ENCODE measurements around the gene SLC35D2.
"Not testable (repeated sequence)": the region's sequence is repeated elsewhere in the genome, so short reads cannot be mapped to it uniquely, and the experiment has no call there.

SLC35D2 gene

DNA sequence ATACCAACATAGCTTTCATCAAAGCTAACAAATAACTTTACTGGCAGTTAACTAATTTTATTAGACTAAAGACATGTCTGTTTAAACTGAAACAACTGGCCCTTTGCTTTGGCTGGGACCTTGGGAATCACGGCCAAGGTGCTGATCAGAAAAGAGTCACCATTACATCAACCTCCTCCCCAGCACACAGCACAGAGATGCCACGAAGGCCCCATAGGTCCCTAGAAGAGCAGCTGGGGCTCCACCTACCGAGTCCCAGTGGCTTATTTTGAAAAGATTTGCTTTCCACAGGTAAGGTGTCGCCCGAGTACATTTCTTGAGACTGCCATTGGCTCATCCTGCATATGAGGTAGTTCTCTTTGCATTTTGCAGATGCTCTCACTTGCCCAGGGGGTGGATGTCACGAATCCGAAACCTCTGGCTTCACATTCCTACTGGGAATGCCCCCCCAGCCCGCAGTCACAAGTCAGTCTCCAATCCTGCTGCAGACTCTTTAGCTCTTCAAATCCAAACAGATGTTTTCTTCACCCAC lies 62.7 kb downstream of the SLC35D2 start:
- in situ Hi-C loops (cut with MboI; ENCODE audit: low sequenced_read_pairs), result no loop called here

DNA sequence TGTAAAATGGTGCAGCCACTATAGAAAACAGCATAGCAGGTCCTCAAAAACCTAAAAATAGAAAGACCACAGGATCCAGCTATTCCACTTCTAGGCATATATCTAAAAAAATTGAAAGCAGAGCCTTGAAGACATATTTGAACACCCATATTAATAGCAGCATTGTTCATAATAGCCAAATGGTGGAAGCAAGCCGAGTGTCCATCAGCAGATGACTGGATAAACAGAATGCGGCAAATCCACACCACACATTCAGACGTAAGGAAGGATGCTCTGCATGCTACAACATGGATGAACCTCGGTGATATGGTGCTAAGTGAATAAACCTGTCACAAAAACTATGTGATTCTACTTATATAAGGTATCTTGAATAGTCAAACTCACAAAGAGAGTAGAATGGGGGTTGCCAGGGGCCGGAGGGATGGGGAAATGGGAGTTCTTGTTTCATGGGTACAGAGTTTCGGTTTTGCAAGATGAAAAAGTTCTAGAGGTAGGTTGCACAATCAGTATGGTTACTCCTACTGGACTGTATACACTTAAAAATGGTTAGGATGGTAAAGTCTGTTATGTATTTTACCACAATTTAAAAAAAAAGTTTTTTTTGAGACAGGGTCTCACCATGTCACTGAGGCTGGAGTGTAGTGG lies 64.5 kb downstream of the SLC35D2 start:
- in situ Hi-C loops (cut with MboI; ENCODE audit: low sequenced_read_pairs), result no loop called here

DNA sequence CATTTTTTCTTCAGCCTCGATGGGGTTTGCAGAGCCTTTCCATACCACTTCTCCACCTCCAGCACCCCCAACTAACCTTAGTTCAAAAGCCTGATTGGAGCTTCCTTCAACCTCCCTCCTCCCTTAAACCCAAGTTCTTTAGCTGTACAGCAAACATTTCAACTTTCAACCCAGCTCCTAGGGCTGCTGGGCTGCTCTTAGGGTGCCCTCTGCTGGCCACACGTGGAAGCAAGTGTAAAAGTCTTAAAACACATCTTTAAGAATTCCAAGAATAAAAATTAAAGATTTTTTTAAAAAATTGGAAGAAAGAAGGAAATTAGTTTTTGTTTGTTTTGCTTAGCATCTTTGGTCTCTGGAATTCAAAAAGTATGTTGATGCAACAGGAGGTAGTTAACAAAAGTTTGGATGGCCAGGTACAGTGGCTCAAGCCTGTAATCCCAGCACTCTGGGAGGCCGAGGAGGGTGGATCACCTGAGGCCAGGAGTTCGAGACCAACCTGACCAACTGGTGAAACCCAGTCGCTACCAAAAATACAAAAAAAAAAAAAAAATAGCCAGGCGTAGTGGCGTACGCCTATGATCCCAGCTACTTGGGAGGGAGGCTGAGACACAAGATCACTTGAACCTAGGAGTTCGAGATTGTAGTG lies 66.1 kb downstream of the SLC35D2 start:
- in situ Hi-C loops (cut with MboI; ENCODE audit: low sequenced_read_pairs), result no loop called here

DNA sequence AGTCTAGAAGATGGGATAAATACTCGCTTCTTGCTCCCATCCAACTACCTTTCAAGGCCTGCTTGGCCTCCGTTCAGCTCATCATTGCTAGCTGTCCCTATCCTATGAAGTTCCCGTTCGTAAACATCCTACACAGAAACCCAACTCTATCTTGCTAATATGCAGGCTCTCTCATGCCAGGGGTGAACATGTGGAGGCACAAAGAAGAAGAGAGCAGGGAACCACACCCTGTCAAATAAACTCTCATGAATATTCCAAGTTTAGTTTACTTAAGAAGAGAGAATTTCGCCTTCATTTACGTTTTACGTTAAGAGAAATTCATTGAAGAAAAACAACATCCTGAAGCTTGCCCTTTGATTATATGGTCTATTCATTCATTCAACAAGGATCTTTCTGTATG lies 73.7 kb downstream of the SLC35D2 start:
- in situ Hi-C loops (cut with MboI; ENCODE audit: low sequenced_read_pairs), result no loop called here

DNA sequence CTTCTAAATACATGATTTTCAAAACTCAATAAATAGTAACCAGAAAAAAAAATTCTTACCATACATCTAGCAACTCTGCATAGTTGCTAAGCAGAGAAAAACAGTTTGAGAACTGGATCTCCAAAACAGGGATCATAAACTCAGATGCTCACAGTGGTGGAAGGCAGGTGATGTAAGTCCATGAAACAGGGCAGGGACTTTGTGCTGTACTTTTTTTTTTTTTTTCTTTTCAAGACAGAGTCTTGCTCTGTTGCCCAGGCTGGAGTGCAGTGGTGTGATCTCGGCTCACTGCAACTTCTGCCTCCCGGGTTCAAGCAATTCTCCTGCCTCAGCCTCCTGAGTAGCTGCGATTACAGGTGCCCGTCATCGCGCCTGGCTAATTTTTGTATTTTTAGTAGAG lies 76.6 kb downstream of the SLC35D2 start:
- in situ Hi-C loops (cut with MboI; ENCODE audit: low sequenced_read_pairs), result not testable (repeated sequence)

DNA sequence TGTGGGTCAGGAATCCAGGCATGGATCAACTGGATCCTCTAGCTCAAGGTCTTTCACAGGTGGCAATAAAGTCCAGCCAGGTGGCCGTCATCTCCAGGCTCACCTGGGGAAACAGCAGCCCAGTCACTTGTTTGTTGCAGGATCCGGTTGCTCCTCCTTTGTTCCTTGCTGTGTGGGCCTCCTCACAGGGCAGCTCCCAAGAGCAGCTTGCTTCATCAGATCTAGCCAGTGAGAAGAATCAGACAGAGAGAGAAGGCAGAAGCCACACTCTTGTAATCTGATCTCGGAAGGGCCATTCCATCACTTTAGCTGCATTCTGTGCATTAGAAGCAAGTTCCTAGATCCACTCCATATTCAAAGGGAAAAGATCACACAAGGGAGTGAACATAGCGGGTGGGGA lies 78.3 kb downstream of the SLC35D2 start:
- in situ Hi-C loops (cut with MboI; ENCODE audit: low sequenced_read_pairs), result no loop called here

DNA sequence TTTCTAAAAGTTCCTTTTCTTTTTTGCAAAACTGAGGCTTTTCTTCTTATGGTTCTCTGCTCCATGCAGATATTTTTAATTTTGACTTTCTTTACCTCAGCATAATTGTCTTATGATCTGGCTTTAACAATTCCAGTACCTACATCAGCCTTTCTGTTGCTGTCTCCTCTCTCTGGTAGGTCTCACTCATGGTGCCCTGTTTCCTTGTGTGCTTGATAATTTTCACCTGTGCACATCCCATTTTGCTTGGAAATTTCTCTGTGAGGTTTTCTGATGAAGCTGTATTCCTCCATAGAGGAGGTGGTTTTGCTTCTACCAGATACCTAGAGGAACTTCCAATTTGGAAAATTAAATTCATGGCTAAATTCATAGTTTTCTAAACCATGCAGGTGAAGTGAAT lies 79.3 kb downstream of the SLC35D2 start:
- in situ Hi-C loops (cut with MboI; ENCODE audit: low sequenced_read_pairs), result no loop called here

DNA sequence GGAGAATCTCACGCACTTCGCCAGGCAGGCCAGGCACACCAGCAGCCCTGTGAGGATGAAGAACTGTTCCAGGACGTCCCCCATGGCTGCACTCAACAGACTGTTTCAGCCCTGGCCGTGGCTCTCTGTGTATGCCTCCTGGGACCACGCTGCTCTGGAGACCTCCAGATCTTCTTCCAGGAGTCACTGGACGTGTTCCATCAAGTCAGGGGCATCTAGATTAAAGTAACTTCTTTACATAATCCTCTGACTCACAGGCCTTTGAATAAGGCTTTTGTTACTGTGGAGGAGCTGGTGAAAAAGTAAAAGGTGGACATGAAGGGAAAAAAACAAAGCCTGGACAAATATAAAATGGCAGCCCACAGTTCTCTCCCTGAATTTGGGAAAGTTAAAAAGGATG lies 81.5 kb downstream of the SLC35D2 start, which contains the start of gene HSD17B3:
HSD17B3 (minus strand) TSS at position 156 of the 400 bp plus-strand sequence; CDS start at position 84, 72 bp downstream.
- in situ Hi-C loops (cut with MboI; ENCODE audit: low sequenced_read_pairs), result no loop called here

DNA sequence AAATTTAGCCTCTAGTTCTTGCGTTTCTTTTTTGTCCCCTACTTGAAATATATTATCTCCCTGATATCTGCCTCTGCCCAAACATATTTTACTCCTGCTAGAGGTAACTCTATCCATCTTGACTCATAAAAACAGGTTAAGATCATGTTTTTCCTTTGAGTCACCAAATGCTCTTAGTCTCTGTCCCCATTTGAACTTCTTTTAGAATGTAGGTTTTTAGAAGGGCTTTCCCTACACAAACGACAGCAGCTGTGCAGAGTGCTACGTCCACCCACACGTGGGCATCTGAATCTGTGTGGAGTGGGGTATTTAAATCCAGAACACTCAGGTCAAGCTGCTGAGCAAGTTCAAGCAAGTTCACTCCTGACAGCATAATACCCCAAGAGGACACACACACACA lies 83.7 kb downstream of the SLC35D2 start:
- in situ Hi-C loops (cut with MboI; ENCODE audit: low sequenced_read_pairs), result no loop called here

DNA sequence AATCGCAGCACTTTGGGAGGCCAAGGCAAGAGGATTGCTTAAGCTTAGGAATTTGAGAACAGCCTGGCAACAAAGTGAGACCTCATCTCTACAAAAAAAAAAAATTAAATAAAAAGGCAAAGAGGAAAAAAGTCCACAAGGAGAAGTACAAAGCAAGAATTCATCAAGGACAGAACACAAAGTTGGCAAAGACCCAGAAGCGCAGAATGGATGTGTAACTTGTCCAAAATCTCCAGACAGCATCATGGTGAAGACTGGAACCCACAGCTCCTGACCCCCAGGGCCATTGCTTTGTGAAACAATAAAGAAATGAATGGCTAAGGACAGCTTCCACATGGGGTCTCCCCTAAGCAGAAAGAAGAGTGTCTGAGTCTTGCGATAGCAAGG lies 89.4 kb downstream of the SLC35D2 start:
- in situ Hi-C loops (cut with MboI; ENCODE audit: low sequenced_read_pairs), result no loop called here

DNA sequence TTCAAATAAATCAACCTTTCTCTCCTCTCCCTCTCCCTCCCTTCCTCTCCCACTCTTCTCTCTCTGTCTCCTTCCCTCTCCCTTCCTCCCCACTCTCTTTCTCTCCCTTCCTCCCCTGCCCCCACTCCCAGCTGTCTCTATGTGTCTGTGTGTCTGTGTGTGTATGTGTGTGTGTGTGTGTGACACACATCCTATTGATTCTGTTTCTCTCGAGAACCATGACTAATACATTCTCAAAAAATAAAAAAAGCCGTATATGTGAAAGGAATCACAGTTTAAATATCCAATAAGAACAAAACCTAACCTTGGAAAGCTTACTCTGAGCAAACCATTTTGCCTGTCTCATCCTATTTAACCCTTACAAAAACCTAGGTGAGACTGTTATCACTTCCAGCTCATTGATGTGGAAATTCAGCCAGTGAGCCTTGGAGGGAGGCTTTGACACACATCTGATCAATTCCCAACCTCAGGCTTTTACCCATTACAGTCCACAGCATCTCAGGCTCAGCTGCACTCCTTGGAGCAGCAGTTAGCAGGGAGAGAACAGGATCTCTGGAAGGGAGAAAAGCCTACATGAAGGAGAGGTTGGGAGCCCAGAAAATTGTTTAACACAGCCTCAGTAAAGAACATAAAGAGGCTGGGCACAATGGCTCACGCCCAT lies 89.9 kb downstream of the SLC35D2 start:
- in situ Hi-C loops (cut with MboI; ENCODE audit: low sequenced_read_pairs), result no loop called here

DNA sequence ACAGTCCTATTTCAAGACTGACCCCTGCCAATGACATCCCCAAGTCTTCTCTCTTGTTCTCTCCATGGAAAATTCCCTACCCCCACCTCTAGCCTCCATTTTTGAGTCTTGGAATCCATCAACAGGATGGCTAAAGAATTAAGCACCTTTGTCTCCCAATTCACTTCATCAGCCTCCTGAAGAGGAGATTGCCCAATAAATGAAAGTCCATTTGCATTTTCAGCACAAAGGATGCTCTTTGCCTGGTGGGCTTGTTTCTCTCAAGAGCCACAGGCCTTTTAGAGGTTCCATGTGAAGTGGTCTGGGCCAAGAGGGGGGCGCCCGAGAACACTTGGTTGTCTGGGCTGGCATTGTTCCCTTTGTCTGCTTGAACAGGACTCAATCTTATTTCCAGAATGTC lies 94.1 kb downstream of the SLC35D2 start:
- in situ Hi-C loops (cut with MboI; ENCODE audit: low sequenced_read_pairs), result no loop called here

DNA sequence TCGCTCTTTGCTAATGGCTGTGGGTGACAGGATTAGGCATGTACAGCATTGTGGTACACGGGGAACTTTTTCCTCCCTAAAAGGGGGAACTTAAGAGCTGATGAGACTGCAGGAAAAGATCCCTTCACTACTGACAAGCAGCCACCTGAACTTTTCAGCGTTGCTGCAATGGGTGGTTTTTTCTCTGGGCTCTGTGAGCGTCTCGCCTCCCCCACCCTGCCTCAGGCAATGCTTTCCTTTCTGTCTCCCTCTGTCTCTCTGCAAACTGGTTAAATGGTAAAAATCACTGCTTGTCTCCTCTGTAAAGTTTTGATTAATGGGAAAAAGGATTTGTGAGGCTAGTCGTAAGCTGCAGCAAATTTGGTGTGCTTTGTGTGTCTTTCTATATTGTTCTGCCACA lies 101.9 kb downstream of the SLC35D2 start:
- in situ Hi-C loops (cut with MboI; ENCODE audit: low sequenced_read_pairs), result no loop called here

DNA sequence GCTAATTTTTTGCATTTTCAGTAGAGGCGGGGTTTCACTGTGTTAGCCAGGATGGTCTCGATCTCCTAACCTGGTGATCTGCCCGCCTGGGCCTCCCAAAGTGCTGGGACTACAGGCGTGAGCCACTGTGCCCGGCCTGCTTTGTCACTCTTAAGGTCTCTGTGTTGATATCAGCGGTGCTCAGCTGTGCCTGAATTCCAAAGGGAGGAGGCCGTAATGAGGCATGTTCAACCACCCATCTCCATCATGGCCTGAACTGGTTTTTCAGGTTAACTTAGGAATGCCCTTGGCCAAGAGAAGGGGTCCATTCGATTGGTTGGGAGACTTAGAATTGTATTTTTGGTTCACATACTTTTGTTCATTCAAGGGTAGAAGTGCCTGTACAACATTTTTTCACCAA lies 103.6 kb downstream of the SLC35D2 start:
- in situ Hi-C loops (cut with MboI; ENCODE audit: low sequenced_read_pairs), result no loop called here

DNA sequence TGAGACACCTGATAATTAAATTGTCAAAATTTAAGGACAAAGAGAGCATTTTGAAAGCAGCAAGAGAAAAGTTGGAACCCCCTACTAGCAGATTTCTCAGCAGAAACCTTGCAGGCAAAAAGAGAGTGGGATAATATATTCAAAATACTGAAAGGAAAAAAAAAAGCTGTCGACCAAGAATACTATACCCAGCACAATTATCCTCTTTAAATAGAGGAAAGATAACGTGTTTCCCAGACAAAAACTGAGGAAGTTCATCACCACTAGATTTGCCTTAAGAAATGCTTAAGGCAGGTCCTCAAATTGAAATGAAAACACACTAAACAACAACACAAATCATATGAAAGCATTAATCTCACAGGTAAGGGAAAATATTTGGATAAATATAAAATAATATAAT lies 108.6 kb downstream of the SLC35D2 start:
- in situ Hi-C loops (cut with MboI; ENCODE audit: low sequenced_read_pairs), result no loop called here

Data from HL-60/S4 treated with retinoic acid at 250 ng/mL for 4 days and 3 days (cell line).